Stimulated activated naive B cell treated with anti-CD40 and anti-IgM and Interleukin-4, amounts not matched to agents 10 μg/mL and 1 μg/mL and 100 μg/mL, for 72 hours (primary cell): ENCODE data around the gene DIRAS1.
"Not testable (repeated sequence)": the region's sequence is repeated elsewhere in the genome, so short reads cannot be mapped to it uniquely, and the experiment has no call there.

ENCODE experiments used
- ATAC-seq, 2 donors: fragments of 150-1000 bp; cut with Tn5 transposase; replicated peaks; 2 replicates each; pipeline ENCODE4 v1.10.0; 2021; ENCODE audit warnings: moderate library complexity in 1 of 2
- DNase-seq: peaks from one replicate; pipeline ENCODE4 v3.0.0; 2021
- H3K27ac Mint-ChIP-seq: one replicate; pipeline ENCODE4 v1.8.0; 2022; ENCODE audit warnings: mild to moderate bottlenecking, mixed read lengths
- H3K27me3 Mint-ChIP-seq, 2 donors: one replicate each; pipeline ENCODE4 v1.8.0; 2022; ENCODE audit warnings: mixed read lengths in 2 of 2
- H3K36me3 Mint-ChIP-seq, 2 donors: one replicate each; pipeline ENCODE4 v1.8.0; 2022; ENCODE audit warnings: mixed read lengths in 2 of 2, mild to moderate bottlenecking in 1 of 2
- H3K4me1 Mint-ChIP-seq, 2 donors: one replicate each; pipeline ENCODE4 v1.8.0; 2022; ENCODE audit warnings: mixed read lengths in 2 of 2, mild to moderate bottlenecking in 1 of 2
- H3K4me3 Mint-ChIP-seq, 2 donors: one replicate each; pipeline ENCODE4 v1.8.0; 2022; ENCODE audit warnings: mild to moderate bottlenecking in 2 of 2, mixed read lengths in 2 of 2, moderate library complexity in 1 of 2
- H3K9me3 Mint-ChIP-seq, 2 donors: one replicate each; pipeline ENCODE4 v1.8.0; 2022; ENCODE audit warnings: mixed read lengths in 2 of 2, mild to moderate bottlenecking in 1 of 2

Gene DIRAS1

GRCh38 chr19:2716275-2716650, 4.9 kb downstream of the DIRAS1 start:
- Mint-ChIP-seq H3K27ac (no peak overlapping the region), H3K4me3 (no peak overlapping the region), H3K9me3 (peaks cover 9% of the 10 kb centered on the region in 2 donors), H3K36me3 (peaks cover 11 to 12% of the 10 kb centered on the region in 2 donors), H3K4me1 (peaks cover 31 to 41% of the 10 kb centered on the region in 2 donors), H3K27me3 (no peaks in the 10 kb centered on the region)
- ATAC-seq (no peak), DNase-seq (no peak)

- no peak overlapping the region for H3K27ac Mint-ChIP-seq
- H3K4me3 Mint-ChIP-seq = no peak overlapping the region
- ATAC-seq (no peak), DNase-seq (no peak)
- peaks cover 34 to 47% of the 10 kb centered on the region in 2 donors for H3K4me1 Mint-ChIP-seq
- peaks cover 9% of the 10 kb centered on the region in 2 donors for H3K9me3 Mint-ChIP-seq
- peaks cover 11 to 12% of the 10 kb centered on the region in 2 donors for H3K36me3 Mint-ChIP-seq
- H3K27me3 Mint-ChIP-seq = no peaks in the 10 kb centered on the region
Measured at GRCh38 chr19:2715470-2716274, 5.5 kb downstream of the DIRAS1 start.

DNA sequence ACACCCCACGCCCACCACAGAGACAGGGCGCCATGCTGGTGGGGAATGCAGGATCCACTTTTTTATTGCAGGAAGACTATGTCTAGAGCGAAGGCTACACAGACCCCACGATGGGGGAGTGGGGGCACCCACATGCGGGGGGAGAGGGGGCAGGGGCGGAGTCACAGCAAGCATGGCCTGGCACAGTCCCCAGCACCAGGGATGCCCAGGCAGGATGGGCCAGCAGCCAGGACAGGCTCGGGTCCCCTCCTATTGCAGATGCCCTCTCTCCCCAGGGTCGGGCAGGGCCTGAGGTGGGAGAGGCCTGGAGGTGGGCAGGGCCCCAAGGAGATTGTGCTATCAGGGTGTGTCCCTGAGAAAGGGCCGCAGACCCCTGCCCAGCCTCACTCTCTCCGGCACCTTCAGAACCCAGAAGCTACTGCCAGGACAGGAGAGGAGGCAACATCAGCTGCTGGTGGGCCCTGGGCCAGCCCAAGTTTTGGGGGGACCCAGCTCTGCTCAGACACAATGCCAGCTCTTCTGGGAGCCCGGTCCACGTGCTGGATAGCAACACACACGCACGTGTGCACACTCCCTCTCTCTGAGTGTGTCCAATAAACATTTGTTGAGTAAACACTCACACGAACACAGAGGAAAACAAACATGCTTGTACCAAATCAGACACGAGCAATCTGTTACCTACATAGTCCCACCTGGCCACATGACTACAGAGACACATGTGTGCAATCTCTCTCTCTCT, 6.5 kb downstream of the DIRAS1 start:
- Mint-ChIP-seq H3K4me1 (peaks cover 28 to 43% of the 10 kb centered on the region in 2 donors), H3K9me3 (peaks cover 9% of the 10 kb centered on the region in 2 donors), H3K36me3 (peaks cover 11 to 12% of the 10 kb centered on the region in 2 donors), H3K27me3 (no peaks in the 10 kb centered on the region), H3K4me3 (no peak overlapping the region), H3K27ac (no peak overlapping the region)
- DNase-seq (no peak), ATAC-seq (no peak)

GRCh38 chr19:2714102-2714501, 7.1 kb downstream of the DIRAS1 start:
- Mint-ChIP-seq H3K4me1 (peaks cover 28 to 40% of the 10 kb centered on the region in 2 donors), H3K36me3 (peaks cover 11 to 12% of the 10 kb centered on the region in 2 donors)
- not testable (repeated sequence) for ATAC-seq, H3K4me3 Mint-ChIP-seq, H3K9me3 Mint-ChIP-seq, DNase-seq, H3K27me3 Mint-ChIP-seq, H3K27ac Mint-ChIP-seq

- not testable (repeated sequence) for H3K9me3 Mint-ChIP-seq
Measured at GRCh38 chr19:2713170-2713569, 8.0 kb downstream of the DIRAS1 start.

GRCh38 chr19:2711875-2712205, 9.3 kb downstream of the DIRAS1 start:
- Mint-ChIP-seq H3K27me3 (no peaks in the 10 kb centered on the region), H3K4me3 (no peak overlapping the region), H3K9me3 (peaks cover 9% of the 10 kb centered on the region in 2 donors), H3K36me3 (peaks cover 11 to 12% of the 10 kb centered on the region in 2 donors), H3K4me1 (peaks cover 29 to 40% of the 10 kb centered on the region in 2 donors), H3K27ac (peak overlapping the region; percentile 65)
- no peak for DNase-seq
- ATAC-seq = no peak

More at GRCh38 chr19:2713170-2713569, 8.0 kb downstream of the DIRAS1 start:
- H3K4me1 Mint-ChIP-seq = peaks cover 29 to 40% of the 10 kb centered on the region in 2 donors
- not testable (repeated sequence) for H3K4me3 Mint-ChIP-seq, H3K27ac Mint-ChIP-seq, DNase-seq, ATAC-seq, H3K27me3 Mint-ChIP-seq
- H3K36me3 Mint-ChIP-seq = peaks cover 11 to 12% of the 10 kb centered on the region in 2 donors

DNA sequence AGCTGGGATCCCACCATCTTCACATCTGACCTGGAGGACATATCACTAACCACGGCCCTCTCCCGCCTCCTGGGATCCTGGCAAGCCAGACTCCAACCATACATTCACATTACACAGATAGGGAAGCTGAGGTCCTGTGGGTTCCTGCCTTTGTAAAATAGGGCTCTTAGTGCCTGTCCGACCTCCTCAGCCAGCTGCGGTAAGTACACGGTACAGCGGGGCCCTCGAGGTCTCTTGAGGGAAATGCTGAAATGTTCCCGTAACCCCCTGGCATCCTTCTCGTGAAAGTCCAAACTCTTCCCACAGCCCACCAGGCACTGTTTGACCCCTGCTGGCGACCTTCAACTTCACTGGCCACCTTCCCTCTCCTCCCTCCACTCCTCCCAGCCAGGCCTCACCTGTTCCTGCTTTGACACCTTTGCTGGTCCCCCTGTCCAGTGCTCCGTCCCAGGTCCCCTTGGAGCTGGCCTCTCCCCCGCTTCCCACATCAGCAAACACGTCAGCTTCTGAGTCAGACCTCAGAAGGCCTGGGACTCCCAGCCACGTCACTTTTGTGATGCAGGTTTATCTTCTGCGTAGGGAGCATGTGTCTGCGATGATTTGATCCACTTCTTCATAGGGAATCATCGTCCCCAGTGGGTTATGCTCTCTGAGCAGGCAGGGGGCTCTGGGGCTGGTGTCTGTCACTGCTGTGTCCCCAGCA, 9.8 kb downstream of the DIRAS1 start:
- Mint-ChIP-seq H3K27me3 (no peaks in the 10 kb centered on the region), H3K36me3 (peaks cover 11 to 12% of the 10 kb centered on the region in 2 donors), H3K4me3 (peak overlapping the region; percentile 52 to 67), H3K4me1 (peaks cover 29 to 40% of the 10 kb centered on the region in 2 donors), H3K27ac (peak overlapping the region; percentile 65), H3K9me3 (peaks cover 9% of the 10 kb centered on the region in 2 donors)
- ATAC-seq (peak; percentile 27 to 55), DNase-seq (no peak)

GRCh38 chr19:2706251-2706650, 14.9 kb downstream of the DIRAS1 start:
- ATAC-seq = no peak
- H3K27ac Mint-ChIP-seq = peak overlapping the region; percentile 76
- H3K9me3 Mint-ChIP-seq = no peaks in the 10 kb centered on the region
- no peak for DNase-seq
- no peaks in the 10 kb centered on the region for H3K27me3 Mint-ChIP-seq
- H3K4me3 Mint-ChIP-seq = no peak overlapping the region
- peaks cover 0 to 3% of the 10 kb centered on the region in 2 donors for H3K36me3 Mint-ChIP-seq
- H3K4me1 Mint-ChIP-seq = peaks cover 16 to 21% of the 10 kb centered on the region in 2 donors

- Mint-ChIP-seq H3K4me1 (peaks cover 25 to 34% of the 10 kb centered on the region in 2 donors), H3K9me3 (no peaks in the 10 kb centered on the region), H3K4me3 (no peak overlapping the region), H3K36me3 (peaks cover 2 to 3% of the 10 kb centered on the region in 2 donors), H3K27me3 (no peaks in the 10 kb centered on the region), H3K27ac (peak overlapping the region; percentile 16)
- ATAC-seq (no peak), DNase-seq (no peak)
Measured at GRCh38 chr19:2703691-2704216, 17.4 kb downstream of the DIRAS1 start.

DNA sequence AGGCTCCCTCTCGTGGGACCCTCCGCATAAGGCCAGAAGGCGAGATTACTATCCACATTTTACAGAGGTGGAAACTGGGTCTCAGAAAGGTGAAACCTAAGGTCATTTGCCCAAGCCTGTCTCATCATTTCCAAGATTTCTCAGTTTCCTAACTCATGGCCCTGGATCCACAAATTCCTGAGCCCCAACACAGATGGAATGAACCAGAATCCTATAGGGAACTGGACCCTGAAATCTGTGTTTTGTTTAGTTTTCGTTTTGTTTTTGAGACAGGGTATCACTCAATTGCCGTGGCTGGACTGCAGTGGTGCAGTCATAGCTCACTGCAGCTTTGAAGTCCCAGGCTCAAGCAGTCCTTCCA, 18.1 kb downstream of the DIRAS1 start:
- Mint-ChIP-seq H3K4me3 (peak overlapping the region; percentile 70 to 84), H3K27ac (peak overlapping the region; percentile 87), H3K9me3 (no peaks in the 10 kb centered on the region), H3K36me3 (peaks cover 2 to 3% of the 10 kb centered on the region in 2 donors), H3K27me3 (no peaks in the 10 kb centered on the region), H3K4me1 (peaks cover 30 to 41% of the 10 kb centered on the region in 2 donors)
- ATAC-seq (no peak), DNase-seq (no peak)

- no peaks in the 10 kb centered on the region for H3K27me3 Mint-ChIP-seq
- DNase-seq (peak; percentile 94), ATAC-seq (peak; percentile 87 to 93)
- H3K27ac Mint-ChIP-seq = peak within 1 kb of the TSS; percentile 95
- no peaks in the 10 kb centered on the region for H3K9me3 Mint-ChIP-seq
- H3K36me3 Mint-ChIP-seq = peaks cover 2 to 3% of the 10 kb centered on the region in 2 donors
- H3K4me3 Mint-ChIP-seq = peak within 1 kb of the TSS; percentile 84 to 89
- peaks cover 30 to 46% of the 10 kb centered on the region in 2 donors for H3K4me1 Mint-ChIP-seq
Measured at GRCh38 chr19:2702170-2703076, 18.7 kb downstream of the DIRAS1 start, which contains the start of gene GNG7. Gene GNG7 (minus strand): TSS chr19:2702694. CDS start chr19:2520688, 182,006 bp downstream.

- Mint-ChIP-seq H3K9me3 (no peaks in the 10 kb centered on the region), H3K4me3 (peak overlapping the region; percentile 84 to 89), H3K4me1 (peaks cover 33 to 54% of the 10 kb centered on the region in 2 donors), H3K36me3 (peaks cover 3 to 4% of the 10 kb centered on the region in 2 donors), H3K27ac (peak overlapping the region; percentile 95), H3K27me3 (no peaks in the 10 kb centered on the region)
- DNase-seq = no peak
- no peak for ATAC-seq
Measured at GRCh38 chr19:2701361-2702169, 19.6 kb downstream of the DIRAS1 start.
